Measurements from ENCODE around the gene FRRS1.
"Not testable (repeated sequence)": the region's sequence is repeated elsewhere in the genome, so short reads cannot be mapped to it uniquely, and the experiment has no call there.

Gene FRRS1

GRCh38 chr1:99764909-99765308 is 1.5 kb downstream of the FRRS1 start:
- DNase-seq, result no peak

GRCh38 chr1:99764439-99764838 is 2.0 kb downstream of the FRRS1 start:
- DNase-seq, result no peak

- DNase-seq, result no peak
Observed at GRCh38 chr1:99763956-99764355, 2.5 kb downstream of the FRRS1 start.

GRCh38 chr1:99761774-99762173 is 4.7 kb downstream of the FRRS1 start:
- no peak for DNase-seq

- DNase-seq, result no peak
Observed at GRCh38 chr1:99759518-99760160, 6.8 kb downstream of the FRRS1 start.

DNA sequence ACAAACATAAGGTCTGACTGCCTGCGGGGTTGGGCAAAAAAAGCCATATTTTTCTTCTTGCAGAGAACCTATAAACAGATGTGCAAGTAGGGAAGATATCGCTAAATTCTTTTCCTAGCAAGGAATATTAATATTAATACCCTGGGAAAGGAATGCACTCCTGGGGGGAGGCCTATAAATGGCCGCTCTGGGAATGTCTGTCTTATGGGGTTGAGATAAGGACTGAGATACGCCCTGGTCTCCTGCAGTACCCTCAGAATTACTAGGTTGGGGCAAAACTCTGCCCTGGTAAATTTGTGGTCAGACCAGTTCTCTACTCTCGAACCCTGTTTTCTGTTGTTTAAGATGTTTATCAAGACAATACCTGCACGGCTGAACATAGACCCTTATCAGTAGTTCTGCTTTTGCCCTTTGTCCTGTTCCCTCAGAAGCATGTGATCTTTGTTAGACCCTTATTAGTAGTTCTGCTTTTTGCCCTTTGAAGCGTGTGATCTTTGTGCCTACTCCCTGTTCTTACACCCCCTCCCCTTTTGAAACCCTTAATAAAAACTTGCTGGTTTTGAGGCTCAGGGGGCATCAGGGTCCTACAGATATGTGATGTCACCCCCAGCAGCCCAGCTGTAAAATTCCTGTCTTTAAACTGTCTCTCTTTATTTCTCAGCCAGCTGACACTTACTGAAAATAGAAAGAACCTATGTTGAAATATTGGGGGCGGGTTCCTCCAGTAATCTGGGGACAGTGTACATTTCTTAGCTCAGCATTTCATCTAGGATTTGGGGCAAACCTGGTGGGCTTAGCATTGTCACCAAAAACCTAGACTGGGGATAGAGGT is 7.5 kb downstream of the FRRS1 start:
- not testable (repeated sequence) for DNase-seq

DNA sequence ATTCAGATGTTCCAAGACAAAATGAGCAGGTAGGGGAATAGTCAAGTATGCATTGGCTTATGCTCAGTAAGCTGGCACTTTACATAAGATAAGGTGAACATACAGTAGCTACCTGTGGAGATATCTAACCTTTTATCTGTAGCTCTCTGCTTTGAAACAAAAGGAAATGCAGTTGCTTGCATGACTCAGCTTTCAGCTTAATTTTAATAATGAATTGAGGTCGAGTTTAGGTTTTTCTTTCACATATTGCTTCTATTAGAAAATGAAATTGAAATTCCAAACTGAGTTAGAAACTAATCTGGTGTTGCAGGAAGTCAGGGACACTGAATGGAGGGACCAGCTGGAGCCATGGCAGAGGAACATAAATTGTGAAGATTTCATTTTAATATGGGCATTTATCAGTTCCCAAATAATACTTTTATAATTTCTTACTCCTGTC is 8.3 kb downstream of the FRRS1 start:
- DNase-seq, result no peak

DNA sequence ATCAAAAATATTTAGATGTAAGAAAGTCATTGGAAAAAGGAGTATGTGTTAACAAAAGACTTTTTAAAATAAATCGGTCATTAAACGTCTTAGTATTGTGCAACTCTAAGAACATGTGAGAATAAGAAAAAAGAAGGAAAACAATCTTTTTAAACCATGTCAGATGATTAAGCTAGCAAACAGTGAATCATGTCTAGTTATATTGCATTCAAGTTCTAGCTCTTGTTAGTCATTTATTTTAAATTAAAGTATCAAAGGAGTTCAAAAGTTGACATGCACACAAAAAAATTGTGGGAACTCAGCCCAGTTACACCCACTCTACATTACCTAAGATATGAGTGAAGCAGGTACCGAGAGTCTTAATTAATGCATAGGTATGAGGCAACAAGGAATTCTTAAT is 9.8 kb downstream of the FRRS1 start:
- DNase-seq, result no peak

DNA sequence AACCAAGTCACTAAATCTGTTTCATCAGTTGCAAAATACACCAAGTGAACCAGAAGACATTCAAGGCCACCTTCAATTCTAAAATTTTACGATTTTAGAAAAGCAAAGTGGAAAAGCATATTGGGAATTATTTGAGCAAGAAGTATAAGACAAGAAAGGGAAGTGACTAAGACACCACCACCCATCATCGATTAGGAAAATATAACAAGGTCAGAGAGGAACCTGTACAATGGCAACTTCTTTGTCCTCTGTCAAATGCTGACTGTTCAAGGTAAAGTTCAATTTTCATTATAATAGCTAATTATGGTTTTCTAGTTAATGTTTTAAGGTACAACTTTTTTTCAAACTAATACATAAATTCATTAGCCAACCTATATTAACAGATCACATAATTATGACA is 10.8 kb downstream of the FRRS1 start:
- no peak for DNase-seq

DNA sequence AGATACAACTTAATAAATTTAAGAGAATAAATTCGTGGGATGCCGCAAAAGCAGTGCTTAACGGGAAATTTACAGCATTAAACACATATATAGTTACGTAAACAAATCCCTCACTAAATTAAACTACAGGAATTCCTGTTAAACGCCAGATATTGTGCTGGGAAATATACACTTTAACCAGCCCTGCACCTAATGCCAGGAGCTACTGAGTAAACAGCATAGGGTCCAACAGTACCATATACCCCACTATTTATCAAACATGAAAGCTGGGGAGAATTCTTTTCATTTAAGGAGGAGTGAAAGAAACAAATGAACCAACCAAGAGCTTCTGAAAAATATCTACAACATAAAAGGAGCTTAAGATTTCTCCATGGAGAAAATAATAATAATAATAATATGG is 11.7 kb downstream of the FRRS1 start:
- no peak for DNase-seq

DNA sequence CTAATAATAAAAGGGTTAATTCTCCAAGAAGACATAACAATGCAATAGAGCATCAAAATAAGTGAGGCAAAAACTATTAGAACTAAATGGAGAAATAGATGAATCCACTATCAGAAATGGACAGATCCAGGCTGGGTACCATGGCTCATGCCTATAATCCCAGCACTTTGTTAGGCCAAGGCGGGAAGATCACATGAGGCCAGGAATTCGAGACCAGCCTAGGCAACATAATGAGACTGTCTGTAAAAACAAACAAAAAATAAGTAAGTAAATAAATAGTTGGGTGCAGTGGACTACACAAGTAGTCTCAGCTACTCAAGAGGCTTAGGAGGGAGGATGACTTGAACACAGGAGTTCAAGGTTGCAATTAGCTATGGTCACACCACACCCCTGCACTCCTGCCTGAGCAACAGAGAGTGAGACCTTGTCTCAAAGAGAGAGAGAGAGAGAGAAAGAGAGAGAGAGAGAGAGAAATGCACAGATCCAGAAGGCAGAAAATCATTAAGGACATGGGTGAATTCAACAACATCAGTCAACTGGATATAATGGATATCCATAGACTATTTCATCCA is 12.3 kb downstream of the FRRS1 start:
- DNase-seq, result no peak

DNA sequence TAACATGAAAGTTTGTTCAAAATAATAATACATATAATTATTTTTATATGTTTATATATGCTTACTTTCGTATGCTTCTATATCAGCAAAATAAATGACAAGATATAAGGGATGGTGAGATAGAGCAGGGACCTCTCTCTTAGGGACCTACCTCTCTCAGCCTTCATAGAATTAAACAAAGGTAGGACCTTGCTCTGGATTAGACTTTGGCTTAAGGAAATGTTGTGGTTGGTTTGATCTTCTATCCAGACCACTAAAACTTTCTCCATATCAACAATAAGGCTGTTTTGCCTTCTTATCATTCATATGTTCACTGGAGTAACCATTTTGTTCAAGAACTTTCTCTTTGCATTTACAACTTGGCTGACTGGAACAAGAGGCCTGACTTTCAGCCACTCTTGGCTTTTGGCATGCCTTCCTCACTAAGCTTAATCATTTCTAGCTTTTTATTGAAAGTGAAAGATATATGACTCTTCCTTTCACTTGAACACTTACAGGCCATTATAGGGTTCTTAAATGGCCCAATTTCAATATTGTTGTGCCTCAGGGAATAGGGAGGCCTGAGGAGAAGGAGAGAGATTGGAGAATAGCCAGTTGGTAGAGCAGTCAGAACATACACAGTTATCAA is 14.4 kb downstream of the FRRS1 start:
- no peak for DNase-seq

- DNase-seq, result no peak
Observed at GRCh38 chr1:99749504-99750347, 16.7 kb downstream of the FRRS1 start.

GRCh38 chr1:99748419-99748818 is 18.0 kb downstream of the FRRS1 start:
- DNase-seq, result no peak

GRCh38 chr1:99745684-99746083 is 20.8 kb downstream of the FRRS1 start:
- DNase-seq, result no peak

GRCh38 chr1:99745061-99745460 is 21.4 kb downstream of the FRRS1 start:
- DNase-seq, result no peak

GRCh38 chr1:99740141-99740540 is 26.3 kb downstream of the FRRS1 start:
- no peak for DNase-seq

- no peak for DNase-seq
Observed at GRCh38 chr1:99738858-99739465, 27.5 kb downstream of the FRRS1 start.

DNA sequence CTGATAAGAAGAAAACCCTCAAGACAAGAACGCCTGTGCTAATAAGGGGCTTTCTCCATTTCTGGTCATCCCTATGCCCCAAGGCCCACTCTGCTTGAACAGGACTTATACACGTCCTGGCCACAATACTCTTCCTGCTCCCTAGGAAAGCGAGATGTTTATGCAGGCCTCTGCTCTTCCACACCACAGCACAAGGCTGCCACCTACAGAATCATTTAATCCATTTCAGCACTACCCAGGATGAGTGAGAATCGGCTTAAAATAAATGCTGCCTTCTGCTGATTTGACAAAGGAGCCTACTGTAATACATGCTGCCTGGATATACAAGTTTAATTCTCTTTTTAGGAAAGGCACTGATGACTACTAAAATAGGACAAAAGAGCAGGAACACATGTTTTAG is 29.4 kb downstream of the FRRS1 start:
- DNase-seq, result no peak

DNA sequence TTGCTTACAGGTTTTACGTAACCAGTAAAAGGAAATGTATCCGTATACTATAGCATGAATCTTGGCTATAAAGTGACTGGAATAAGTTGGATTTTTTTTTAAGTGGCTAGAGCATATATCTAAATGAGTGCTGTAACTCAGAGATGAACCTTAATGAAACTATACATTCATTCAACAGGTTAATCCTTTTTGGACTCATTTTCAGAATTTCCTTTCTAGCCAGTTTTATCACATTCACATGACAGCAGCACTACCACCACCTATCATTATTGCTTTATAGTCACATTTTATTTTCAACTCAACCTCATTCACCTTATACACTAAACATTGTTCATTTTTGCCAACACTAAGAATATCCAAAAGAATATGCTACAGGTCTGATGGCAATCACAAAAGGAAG is 30.6 kb downstream of the FRRS1 start:
- DNase-seq, result no peak

DNA sequence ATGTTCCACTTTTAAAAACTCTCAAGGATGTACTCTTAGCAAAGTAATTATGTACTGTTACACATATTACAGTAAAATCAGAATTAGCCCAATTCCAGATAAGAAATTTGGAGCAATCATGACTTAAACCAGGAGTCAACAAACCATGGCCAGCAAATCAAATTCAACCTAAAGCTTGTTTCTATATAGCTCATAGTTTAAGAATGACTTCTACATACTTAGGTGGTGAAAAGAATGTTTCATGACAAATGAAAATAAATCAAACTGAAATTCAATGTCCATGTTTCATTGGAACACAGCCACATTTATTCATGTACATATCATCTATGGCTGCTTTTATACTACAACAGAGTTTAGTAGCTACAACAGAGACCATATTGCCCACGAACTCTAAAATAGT is 35.1 kb downstream of the FRRS1 start:
- DNase-seq, result no peak

Data from activated gamma-delta T cell (primary cell).